Stimulated activated CD4-positive, alpha-beta T cell treated with anti-CD3 and anti-CD28 coated beads, Interleukin-1b, Interleukin-23, amount 100 ng/mL, for 24 hours (primary cell): ENCODE measurements around the gene SHB.
"Not testable (repeated sequence)": the region's sequence is repeated elsewhere in the genome, so short reads cannot be mapped to it uniquely, and the experiment has no call there.

Source experiments
- DNase-seq, 4 experiments: peaks; one replicate each; pipeline ENCODE4 v3.0.0-alpha.2; 2020; ENCODE audit warnings: low read depth in 4 of 4, low spot score in 1 of 4

Gene SHB

GRCh38 chr9:37971108-37971459, 97.9 kb downstream of the SHB start:
- DNase-seq = no peak

- DNase-seq = no peak
These were observed 98.5 kb downstream of the SHB start for GRCh38 chr9:37970301-37971107.

GRCh38 chr9:37969558-37970300, 99.3 kb downstream of the SHB start:
- DNase-seq = no peak

- no peak for DNase-seq
These were observed 99.9 kb downstream of the SHB start for GRCh38 chr9:37969130-37969529.

- DNase-seq = no peak
These were observed 100.8 kb downstream of the SHB start for GRCh38 chr9:37968228-37968701.

- no peak for DNase-seq
These were observed 101.3 kb downstream of the SHB start for GRCh38 chr9:37967761-37968080.

- no peak for DNase-seq
These were observed 101.8 kb downstream of the SHB start for GRCh38 chr9:37967014-37967760.

- DNase-seq = no peak
These were observed 102.5 kb downstream of the SHB start for GRCh38 chr9:37966412-37967013.

GRCh38 chr9:37965676-37966345, 103.2 kb downstream of the SHB start:
- DNase-seq = not testable (repeated sequence)

- no peak for DNase-seq
These were observed 103.9 kb downstream of the SHB start for GRCh38 chr9:37965116-37965515.

- DNase-seq = no peak
These were observed 104.3 kb downstream of the SHB start for GRCh38 chr9:37964740-37965081.

- DNase-seq = no peak
These were observed 104.9 kb downstream of the SHB start for GRCh38 chr9:37963936-37964739.

- no peak for DNase-seq
These were observed 107.7 kb downstream of the SHB start for GRCh38 chr9:37961351-37961750.

GRCh38 chr9:37960631-37961030, 108.4 kb downstream of the SHB start:
- DNase-seq = no peak

GRCh38 chr9:37959976-37960375, 109.1 kb downstream of the SHB start:
- DNase-seq = no peak

- no peak for DNase-seq
These were observed 110.9 kb downstream of the SHB start for GRCh38 chr9:37958154-37958553.

GRCh38 chr9:37957664-37957953, 111.4 kb downstream of the SHB start:
- DNase-seq = no peak

GRCh38 chr9:37956904-37957663, 111.9 kb downstream of the SHB start:
- no peak for DNase-seq

GRCh38 chr9:37956423-37956820, 112.6 kb downstream of the SHB start:
- DNase-seq = no peak
